Smooth muscle cell (in vitro differentiated cells): ENCODE results near the gene COL23A1. TPM values are rescaled to one million over a fixed set of nuclear protein-coding genes. Genes with fewer than 3 reads are reported as not detected.
A peak's percentile ranks its signal among the peaks of the same experiment; 100 is the strongest.

Source experiments
- DNase-seq: peaks from one replicate; lab custom pipeline; 2025; ENCODE audit not compliant: unreplicated experiment; lab: John Stamatoyannopoulos, UW
- H2AFZ ChIP-seq: fragments of 200-600 bp; sonication (generic); 2 replicates; pipeline ENCODE4 v1.6.0; 2016; ENCODE audit warnings: antibody characterized with exemption, low read depth, mild to moderate bottlenecking
- H3F3A ChIP-seq: fragments of 200-600 bp; sonication (generic); 2 replicates; pipeline ENCODE4 v1.6.0; 2017; ENCODE audit warnings: antibody characterized with exemption, low read depth
- H3K27ac ChIP-seq: fragments of 200-600 bp; sonication (generic); 2 replicates; pipeline ENCODE4 v1.5.1; 2016; ENCODE audit warnings: low read depth, mild to moderate bottlenecking
- H3K27me3 ChIP-seq: fragments of 200-600 bp; sonication (generic); 2 replicates; pipeline ENCODE4 v1.6.1; 2016; ENCODE audit warnings: low read depth, mild to moderate bottlenecking
- H3K36me3 ChIP-seq: fragments of 200-600 bp; sonication (generic); 2 replicates; pipeline ENCODE4 v1.5.1; 2016; ENCODE audit warnings: low read depth
- H3K4me1 ChIP-seq: fragments of 200-600 bp; sonication (generic); 2 replicates; pipeline ENCODE4 v1.5.1; 2016; ENCODE audit warnings: low read depth
- H3K4me2 ChIP-seq: fragments of 200-600 bp; sonication (generic); 2 replicates; pipeline ENCODE4 v1.6.0; 2016; ENCODE audit warnings: mild to moderate bottlenecking
- H3K4me3 ChIP-seq: fragments of 200-600 bp; sonication (generic); 2 replicates; pipeline ENCODE4 v1.5.1; 2016; ENCODE audit warnings: mild to moderate bottlenecking
- H3K79me2 ChIP-seq: fragments of 200-600 bp; sonication (generic); 2 replicates; pipeline ENCODE4 v1.6.0; 2016; ENCODE audit warnings: low read depth, mild to moderate bottlenecking
- H3K9ac ChIP-seq: fragments of 200-600 bp; sonication (generic); 2 replicates; pipeline ENCODE4 v1.6.0; 2016; ENCODE audit warnings: low read depth
- H3K9me3 ChIP-seq: fragments of 200-600 bp; sonication (generic); replicated peaks from 2 replicates; pipeline ENCODE4 v1.5.1; 2016; ENCODE audit warnings: low read depth
- H4K20me1 ChIP-seq: fragments of 200-600 bp; sonication (generic); 2 replicates; pipeline ENCODE4 v1.6.0; 2016; ENCODE audit warnings: low read depth
- CTCF ChIP-seq: fragments of 200-600 bp; sonication (generic); IDR thresholded peaks from 2 replicates; pipeline ENCODE4 v1.5.1; 2017; ENCODE audit warnings: borderline replicate concordance, mild to moderate bottlenecking, antibody characterized with exemption; ENCODE audit not compliant: insufficient read depth, poor library complexity, severe bottlenecking
- WGBS: methylation state at CpG from one replicate; pipeline ENCODE4 v1.1.7; 2016; ENCODE audit warnings: low lambda C conversion rate; 5-methylcytosine and 5-hydroxymethylcytosine counted together
- polyA plus RNA-seq: library from polyadenylated mRNA; unstranded; fragments of >200 nt; fragmentation: Nextera tagmentation; extraction: Ambion mirVana; gene quantifications from 2 replicates; pipeline ENCODE4 v1.2.1, GENCODE V29; 2016
- total RNA-seq: library from RNA; depleted of rRNA; stranded (reverse); fragments of >200 nt; gene quantifications from 2 replicates; pipeline ENCODE4 v1.2.3, GENCODE V29; 2014

Gene COL23A1
- total and polyA plus RNA-seq, 2 experiments from 2014 or later, result 5.3 to 27.4 TPM

- Histone ChIP-seq H3K79me2 (no peaks in the 10 kb centered on the region), H3K4me1 (peaks cover 2% of the 10 kb centered on the region), H3K9ac (no peak overlapping the region), H2AFZ (no peak overlapping the region), H3K4me3 (no peak overlapping the region), H3F3A (no peaks in the 10 kb centered on the region), H3K27ac (no peak overlapping the region), H3K36me3 (no peaks in the 10 kb centered on the region), H3K4me2 (no peak overlapping the region), H3K27me3 (no peaks in the 10 kb centered on the region), H3K9me3 (no peaks in the 10 kb centered on the region), H4K20me1 (no peaks in the 10 kb centered on the region)
- no peak for DNase-seq
- TF ChIP-seq CTCF, result no peak
- WGBS, result 98% methylated on average over 11 of the region's 11 CpGs
Measured at GRCh38 chr5:178531786-178532185, 58.4 kb downstream of the COL23A1 start.

GRCh38 chr5:178530526-178530925 lies 59.7 kb downstream of the COL23A1 start:
- Histone ChIP-seq H3K4me2 (no peak overlapping the region), H3K27ac (no peak overlapping the region), H3K27me3 (no peaks in the 10 kb centered on the region), H3K4me1 (peaks cover 10% of the 10 kb centered on the region), H3F3A (no peaks in the 10 kb centered on the region), H2AFZ (no peak overlapping the region), H3K9ac (no peak overlapping the region), H3K4me3 (no peak overlapping the region), H3K9me3 (no peaks in the 10 kb centered on the region), H4K20me1 (no peaks in the 10 kb centered on the region), H3K36me3 (no peaks in the 10 kb centered on the region), H3K79me2 (no peaks in the 10 kb centered on the region)
- DNase-seq, result no peak
- WGBS, result 82% methylated on average over 7 of the region's 7 CpGs
- no peak for TF ChIP-seq CTCF

- peak overlapping the region; percentile 42 for H3K27ac ChIP-seq
- H4K20me1 ChIP-seq, result no peaks in the 10 kb centered on the region
- DNase-seq, result no peak
- H3K27me3 ChIP-seq, result no peaks in the 10 kb centered on the region
- H3K79me2 ChIP-seq, result no peaks in the 10 kb centered on the region
- WGBS, result 45% methylated on average over 11 of the region's 11 CpGs
- H3K4me2 ChIP-seq, result no peak overlapping the region
- H3K36me3 ChIP-seq, result no peaks in the 10 kb centered on the region
- H3K4me3 ChIP-seq, result no peak overlapping the region
- no peak overlapping the region for H3K9ac ChIP-seq
- no peak for TF ChIP-seq CTCF
- H3K9me3 ChIP-seq, result no peaks in the 10 kb centered on the region
- H3K4me1 ChIP-seq, result peaks cover 10% of the 10 kb centered on the region
- no peak overlapping the region for H2AFZ ChIP-seq
- no peaks in the 10 kb centered on the region for H3F3A ChIP-seq
Measured at GRCh38 chr5:178529080-178529479, 61.1 kb downstream of the COL23A1 start.
